Spinal cord (tissue), 10 donors: Measurements from ENCODE around the gene PPIF. TPM values are rescaled to one million over a fixed set of nuclear protein-coding genes. Genes with fewer than 3 reads are reported as not detected.

Experiments
- DNase-seq, 6 donors: peaks; one replicate each; pipeline versions ENCODE4 v3.0.0 to v3.0.0-alpha.2; 2013 to 2015; ENCODE audit warnings: low spot score in 6 of 6, low read depth in 4 of 6
- H3K27ac ChIP-seq: one replicate; pipeline ENCODE4 v1.5.1; 2013; ENCODE audit warnings: low read depth, low read length, control low read depth
- H3K27me3 ChIP-seq: one replicate; pipeline ENCODE4 v1.6.1; 2013; ENCODE audit warnings: low read length; ENCODE audit not compliant: control insufficient read depth, insufficient read depth
- H3K36me3 ChIP-seq: one replicate; pipeline ENCODE4 v1.6.1; 2013; ENCODE audit warnings: low read length; ENCODE audit not compliant: control insufficient read depth, insufficient read depth
- H3K4me1 ChIP-seq: one replicate; pipeline ENCODE4 v1.6.1; 2013; ENCODE audit warnings: low read length; ENCODE audit not compliant: control insufficient read depth, insufficient read depth
- H3K4me3 ChIP-seq: one replicate; pipeline ENCODE4 v1.5.1; 2013; ENCODE audit warnings: low read depth, low read length, control low read depth
- H3K9me3 ChIP-seq: one replicate; pipeline ENCODE4 v1.6.1; 2013; ENCODE audit warnings: low read length; ENCODE audit not compliant: control insufficient read depth, insufficient read depth
- WGBS: methylation state at CpG from one replicate; pipeline ENCODE4 v1.1.5; 2013; ENCODE audit warnings: missing lambda C conversion rate; ENCODE audit not compliant: insufficient coverage; 5-methylcytosine and 5-hydroxymethylcytosine counted together
- long read RNA-seq, 4 donors: transcript quantifications; one replicate each; lab custom pipeline, GENCODE V29; 2026
- polyA plus RNA-seq, 2 donors: library from polyadenylated mRNA; unstranded; fragments of 120-200 nt; gene quantifications; one replicate each; pipeline ENCODE4 v1.2.1, GENCODE V29; 2013; ENCODE audit not compliant: insufficient read length in 2 of 2
- total RNA-seq, 2 donors: library from RNA; depleted of rRNA in 1 of 2; stranded (reverse); fragments of 120-200 nt in 1 of 2; fragments of >200 nt in 1 of 2; gene quantifications; one replicate each; pipeline versions ENCODE4 v1.2.3 to v1.2.4, GENCODE V29; 2013 to 2014
- donor health status: healthy.

PPIF gene
- total RNA-seq (10 to 100 TPM; 20.6 to 23.4 TPM), polyA plus RNA-seq (10 to 100 TPM; 48.9 to 49.5 TPM)
- long read RNA-seq, donor 1, transcript PPIF-201 (6 exons, 2,190 nt), result major isoform, 24 of 25 reads
- long read RNA-seq, donor 1, partial matches to known transcripts, result 0 of 25 reads
- long read RNA-seq, donor 1, other reads (novel, unspliced or antisense), result 0 of 25 reads
- long read RNA-seq, donor 2, transcript PPIF-201 (6 exons, 2,190 nt), result major isoform, 10 of 10 reads
- long read RNA-seq, donor 2, partial matches to known transcripts, result 0 of 10 reads
- long read RNA-seq, donor 2, other reads (novel, unspliced or antisense), result 0 of 10 reads
- long read RNA-seq, donor 3, transcript PPIF-201 (6 exons, 2,190 nt), result major isoform, 10 of 22 reads
- long read RNA-seq, donor 3, partial matches to known transcripts, result 11 of 22 reads
- long read RNA-seq, donor 3, other reads (novel, unspliced or antisense), result 0 of 22 reads
- long read RNA-seq, donor 4, transcript PPIF-201 (6 exons, 2,190 nt), result major isoform, 8 of 22 reads
- long read RNA-seq, donor 4, partial matches to known transcripts, result 14 of 22 reads
- long read RNA-seq, donor 4, other reads (novel, unspliced or antisense), result 0 of 22 reads

- no peaks in the 10 kb centered on the region for H3K9me3 ChIP-seq
- peak; percentile 77 to 97 (median 87) for DNase-seq
- H3K27ac ChIP-seq, result peak within 1 kb of the TSS; percentile 25
- WGBS, result under 1% methylated on average over 77 of the region's 77 CpGs
- peaks cover 34% of the 10 kb centered on the region for H3K36me3 ChIP-seq
- H3K4me1 ChIP-seq, result peaks cover 46% of the 10 kb centered on the region
- H3K4me3 ChIP-seq, result peak within 1 kb of the TSS; percentile 71
- H3K27me3 ChIP-seq, result no peaks in the 10 kb centered on the region
Measured at GRCh38 chr10:79347226-79347893, at the start of gene PPIF. Gene PPIF, plus strand, starts transcription at chr10:79347469. Its CDS starts 80 bp downstream, at chr10:79347549.

GRCh38 chr10:79298403-79299244 is 48.6 kb upstream of the PPIF start:
- DNase-seq, result no peak
- WGBS, result 95% methylated on average over 23 of the region's 27 CpGs
- H3K4me3 ChIP-seq, result no peak overlapping the region
- H3K36me3 ChIP-seq, result peaks cover 91% of the 10 kb centered on the region
- peaks cover 6% of the 10 kb centered on the region for H3K4me1 ChIP-seq
- H3K27ac ChIP-seq, result no peak overlapping the region
- no peaks in the 10 kb centered on the region for H3K27me3 ChIP-seq
- no peaks in the 10 kb centered on the region for H3K9me3 ChIP-seq

- Histone ChIP-seq H3K27ac (no peak overlapping the region), H3K27me3 (no peaks in the 10 kb centered on the region), H3K9me3 (no peaks in the 10 kb centered on the region), H3K4me3 (no peak overlapping the region), H3K36me3 (peaks cover 91% of the 10 kb centered on the region), H3K4me1 (peaks cover under 1% of the 10 kb centered on the region)
- DNase-seq, result no peak
- 88% methylated on average over 13 of the region's 13 CpGs for WGBS
Measured at GRCh38 chr10:79299397-79300241, 47.6 kb upstream of the PPIF start.

GRCh38 chr10:79300711-79301110 is 46.6 kb upstream of the PPIF start:
- Histone ChIP-seq H3K4me3 (no peak overlapping the region), H3K9me3 (no peaks in the 10 kb centered on the region), H3K4me1 (no peaks in the 10 kb centered on the region), H3K27me3 (no peaks in the 10 kb centered on the region), H3K27ac (no peak overlapping the region), H3K36me3 (peaks cover 94% of the 10 kb centered on the region)
- DNase-seq, result no peak
- WGBS, result 92% methylated on average over 24 of the region's 24 CpGs

- no peak overlapping the region for H3K27ac ChIP-seq
- DNase-seq, result no peak
- 95% methylated on average over 19 of the region's 19 CpGs for WGBS
Measured at GRCh38 chr10:79301754-79302530, 45.3 kb upstream of the PPIF start.

GRCh38 chr10:79303631-79304478 is 43.4 kb upstream of the PPIF start:
- Histone ChIP-seq H3K27me3 (no peaks in the 10 kb centered on the region), H3K4me3 (no peak overlapping the region), H3K27ac (no peak overlapping the region), H3K9me3 (no peaks in the 10 kb centered on the region), H3K36me3 (peaks cover 100% of the 10 kb centered on the region), H3K4me1 (peaks cover under 1% of the 10 kb centered on the region)
- WGBS, result 91% methylated on average over 25 of the region's 25 CpGs
- no peak for DNase-seq

More at GRCh38 chr10:79301754-79302530, 45.3 kb upstream of the PPIF start:
- Histone ChIP-seq H3K9me3 (no peaks in the 10 kb centered on the region), H3K36me3 (peaks cover 97% of the 10 kb centered on the region), H3K27me3 (no peaks in the 10 kb centered on the region), H3K4me1 (no peaks in the 10 kb centered on the region), H3K4me3 (no peak overlapping the region)

- no peak for DNase-seq
- H3K27ac ChIP-seq, result no peak overlapping the region
- H3K9me3 ChIP-seq, result no peaks in the 10 kb centered on the region
- H3K36me3 ChIP-seq, result peaks cover 100% of the 10 kb centered on the region
- H3K27me3 ChIP-seq, result no peaks in the 10 kb centered on the region
- H3K4me1 ChIP-seq, result peaks cover 8% of the 10 kb centered on the region
- no peak overlapping the region for H3K4me3 ChIP-seq
- WGBS, result 91% methylated on average over 3 of the region's 6 CpGs
Measured at GRCh38 chr10:79304479-79305087, 42.7 kb upstream of the PPIF start.
